A549 (cell line): ENCODE measurements around the gene OTOP3. TPM values are rescaled to one million over a fixed set of nuclear protein-coding genes. Genes with fewer than 3 reads are reported as not detected.
A peak's percentile ranks its signal among the peaks of the same experiment; 100 is the strongest.

Source experiments
- ATAC-seq, 2 experiments: fragments of 200-7000 bp in 1 of 2; fragments of >200 bp in 1 of 2; cut with Nextera tagmentation in 1 of 2; cut with Tn5 transposase in 1 of 2; 3 replicates each; pipeline versions ENCODE4 v1.8.0 to v1.9.1; 2018 to 2020; ENCODE audit warnings: mild to moderate bottlenecking in 1 of 2, moderate library complexity in 1 of 2
- CTCF ChIA-PET: fragments of 300-600 bp; sonication (Branson Sonifier 250); formaldehyde crosslinking; extraction: SDS; loops from one replicate; lab custom pipeline; 2021; ENCODE audit warnings: antibody characterized with exemption, inconsistent platforms; lab: Yijun Ruan, JAX
- POLR2A ChIA-PET: fragments of 350-600 bp; formaldehyde crosslinking; extraction: SDS; loops from one replicate; lab custom pipeline; 2021; ENCODE audit warnings: antibody characterized with exemption, inconsistent platforms; lab: Yijun Ruan, JAX
- DNase-seq, 2 experiments: peaks; one replicate each; pipeline versions ENCODE4 v3.0.0 to v3.0.0-alpha.2; 2011 to 2016; ENCODE audit warnings: low read depth in 1 of 2, low spot score in 1 of 2
- FAIRE-seq: peaks from 2 replicates; lab custom pipeline; 2011; peaks lifted over from hg19 to GRCh38; lab: Jason Lieb, UNC
- H3K27ac ChIP-seq, 2 experiments: fragments of >200 bp; sonication (Bioruptor Twin); formaldehyde crosslinking; 3 replicates each; pipeline ENCODE4 v1.5.1; 2016 to 2017
- H3K4me1 ChIP-seq: fragments of >200 bp; sonication (Bioruptor Twin); formaldehyde crosslinking; 3 replicates; pipeline ENCODE4 v1.6.1; 2016
- H3K4me2 ChIP-seq: fragments of >200 bp; sonication (Bioruptor Twin); formaldehyde crosslinking; 3 replicates; pipeline ENCODE4 v1.6.1; 2016
- H3K4me3 ChIP-seq: fragments of >200 bp; sonication (Bioruptor Twin); formaldehyde crosslinking; 3 replicates; pipeline ENCODE4 v1.5.1; 2016
- H3K9me3 ChIP-seq: fragments of >200 bp; sonication (Bioruptor Twin); formaldehyde crosslinking; 3 replicates; pipeline ENCODE4 v1.6.1; 2016
- CBX8 ChIP-seq: fragments of 200-600 bp; sonication (generic); IDR thresholded peaks from 2 replicates; pipeline ENCODE4 v1.6.1; 2016
- EHMT2 ChIP-seq: fragments of 200-600 bp; sonication (generic); IDR thresholded peaks from 2 replicates; pipeline ENCODE4 v1.6.1; 2016; ENCODE audit warnings: antibody characterized with exemption, low read depth, mild to moderate bottlenecking, moderate library complexity
- FOSB ChIP-seq: fragments of 250-450 bp; sonication (Bioruptor Pico); IDR thresholded peaks from 2 replicates; pipeline ENCODE4 v1.5.0; 2020; ENCODE audit warnings: mild to moderate bottlenecking, moderate library complexity
- FOSL2 ChIP-seq, 2 experiments: fragments of 450-650 bp in 1 of 2; fragments of >200 bp in 1 of 2; sonication (Bioruptor Twin) in 1 of 2; formaldehyde crosslinking; IDR thresholded peaks; 2 replicates each; pipeline versions ENCODE4 v1.5.0 to v1.6.1; 2016 to 2020; ENCODE audit warnings: mild to moderate bottlenecking in 1 of 2, moderate library complexity in 1 of 2
- HOXB13 ChIP-seq: fragments of 250-450 bp; sonication (Bioruptor Pico); IDR thresholded peaks from 2 replicates; pipeline ENCODE4 v1.5.0; 2020; ENCODE audit warnings: low read depth, mild to moderate bottlenecking, moderate library complexity
- KDM1A ChIP-seq: fragments of 200-600 bp; sonication (generic); IDR thresholded peaks from 2 replicates; pipeline ENCODE4 v1.6.1; 2016; ENCODE audit warnings: low read depth, mild to moderate bottlenecking
- KDM5A ChIP-seq: fragments of 200-600 bp; sonication (generic); IDR thresholded peaks from 2 replicates; pipeline ENCODE4 v1.6.1; 2016; ENCODE audit warnings: antibody characterized with exemption, mild to moderate bottlenecking
- MYC ChIP-seq: IDR thresholded peaks from 2 replicates; pipeline ENCODE4 v1.6.1; 2012; ENCODE audit warnings: mild to moderate bottlenecking, inconsistent platforms, low read length, improper control_type of control experiment, borderline replicate concordance
- PBX3 ChIP-seq: IDR thresholded peaks from 2 replicates; pipeline ENCODE4 v1.6.1; 2012
- POLR2AphosphoS2 ChIP-seq: conservative IDR thresholded peaks from 2 replicates; pipeline ENCODE4 v1.6.1; 2012; ENCODE audit warnings: low read length, improper control_type of control experiment, inconsistent platforms
- REST ChIP-seq: fragments of 200-600 bp; sonication (generic); IDR thresholded peaks from 2 replicates; pipeline ENCODE4 v1.6.1; 2016; ENCODE audit warnings: antibody characterized with exemption, mild to moderate bottlenecking, moderate library complexity
- RFX5 ChIP-seq: fragments of 450-650 bp; IDR thresholded peaks from 2 replicates; pipeline ENCODE4 v1.7.1; 2014; ENCODE audit warnings: antibody characterized with exemption, mild to moderate bottlenecking, moderate library complexity
- RNF2 ChIP-seq: fragments of 200-600 bp; sonication (generic); IDR thresholded peaks from 2 replicates; pipeline ENCODE4 v1.6.1; 2016; ENCODE audit warnings: low read depth, mild to moderate bottlenecking, antibody characterized with exemption, moderate library complexity, borderline replicate concordance
- TP53 ChIP-seq: fragments of 250-450 bp; sonication (Bioruptor Pico); IDR thresholded peaks from 2 replicates; pipeline ENCODE4 v1.5.0; 2021; ENCODE audit warnings: mild to moderate bottlenecking, moderate library complexity
- ZNF302 ChIP-seq: fragments of 250-450 bp; sonication (Bioruptor Pico); IDR thresholded peaks from 2 replicates; pipeline ENCODE4 v1.9.0; 2021; ENCODE audit warnings: inconsistent platforms, mild to moderate bottlenecking, moderate library complexity
- WGBS: methylation state at CpG from one replicate; pipeline ENCODE4 v1.1.6; 2017; ENCODE audit errors: missing lambda C conversion rate; 5-methylcytosine and 5-hydroxymethylcytosine counted together
- polyA plus RNA-seq, 4 experiments: library from polyadenylated mRNA; depleted of rRNA in 3 of 4; stranded (reverse); fragments of >200 nt; fragmentation: RNase III in 1 of 4; extraction: RNeasy Plus Mini Kit Qiagen cat#74134 plus additional on column Dnase treatment in 1 of 4; gene quantifications; 2 replicates in 3 of 4; 3 replicates in 1 of 4; pipeline ENCODE4 v1.2.3, GENCODE V29; 2011 to 2017

Gene OTOP3
- polyA plus RNA-seq, 2 of the 4 experiments (the other 2 are of a cell fraction), result not detected

- Histone ChIP-seq H3K9me3 (no peaks in the 10 kb centered on the region), H3K4me1 (peaks cover 8% of the 10 kb centered on the region; the same call in 2 of the 3 replicates), H3K4me2 (no peak overlapping the region)
- POLR2A ChIA-PET, result interaction anchor here (1.2 kb wide), 1 partner anchor 9 kb away, joined by 3 read pairs; no protein-coding TSS in a partner anchor
- FAIRE-seq (no peak), DNase-seq (no peak)
- 77% methylated on average over 2 of the region's 3 CpGs for WGBS
- TF ChIP-seq FOSL2 (IDR thresholded peaks at IDR 0.05) (no peak), FOSL2 (CRISPR knock-in tag; IDR thresholded peaks at IDR 0.05) (no peak), MYC (no peak), KDM1A (no peak), HOXB13 (CRISPR knock-in tag) (no peak), POLR2AphosphoS2 (no peak), FOSB (CRISPR knock-in tag) (no peak), ZNF302 (CRISPR knock-in tag) (no peak)
- TF ChIP-seq, all 56 proteins: peak for 0
- Histone ChIP-seq H3K4me3 (no peak overlapping the region), H3K27ac (no peak overlapping the region)
- ATAC-seq, result no peak
- CTCF ChIA-PET, result interaction anchor here (7.1 to 42.0 kb wide), 2 partner anchors 13 to 22 kb away, joined by 89 to 1448 read pairs; partner anchors contain the start of genes HID1, OTOP2 and USH1G
Observed at GRCh38 chr17:74935048-74935447, 650 bp upstream of the OTOP3 start.

- no peak overlapping the region for H3K27ac ChIP-seq
- ChIA-PET POLR2A (no interaction called here), CTCF (interaction anchor here (0.9 to 42.3 kb wide), 4 partner anchors 4 to 178 kb away, joined by 4 to 1448 read pairs (median 726); partner anchors contain the start of genes HID1, MRPL58, OTOP2 and OTOP3)
- no peak overlapping the region for H3K4me3 ChIP-seq
- no peak for FAIRE-seq
- 46% methylated on average over 11 of the region's 12 CpGs for WGBS
- no peak for TF ChIP-seq KDM5A
- no peak for TF ChIP-seq HOXB13 (CRISPR knock-in tag)
- DNase-seq, result no peak
- H3K4me1 ChIP-seq, result peaks cover 4% of the 10 kb centered on the region; the same call in 2 of the 3 replicates
- no peaks in the 10 kb centered on the region for H3K9me3 ChIP-seq
- ATAC-seq, result no peak
- no peak overlapping the region for H3K4me2 ChIP-seq
Observed at GRCh38 chr17:74936470-74936799, 737 bp downstream of the OTOP3 start.

GRCh38 chr17:74937064-74938051, 1.7 kb downstream of the OTOP3 start:
- no peak for TF ChIP-seq PBX3
- peak; percentile 64; the same call in 1 of the 2 replicates for TF ChIP-seq EHMT2
- TF ChIP-seq CBX8, result no peak
- TF ChIP-seq FOSB (CRISPR knock-in tag), result no peak
- no peak for TF ChIP-seq TP53 (CRISPR knock-in tag)
- no peak for TF ChIP-seq RNF2
- TF ChIP-seq RFX5, result no peak
- peak; percentile 88 for TF ChIP-seq REST
- no peak for ATAC-seq
- ChIA-PET CTCF (interaction anchor here (0.9 to 42.3 kb wide), 4 partner anchors 4 to 177 kb away, joined by 4 to 1448 read pairs (median 726); partner anchors contain the start of genes HID1, MRPL58, OTOP2 and OTOP3), POLR2A (interaction anchor here (0.9 kb wide), 1 partner anchor 76 kb away, joined by 3 read pairs; no protein-coding TSS in a partner anchor)
- Histone ChIP-seq H3K4me2 (no peak overlapping the region), H3K4me1 (no peaks in the 10 kb centered on the region), H3K4me3 (no peak overlapping the region), H3K9me3 (no peaks in the 10 kb centered on the region), H3K27ac (no peak overlapping the region)
- 52% methylated on average over 11 of the region's 11 CpGs for WGBS
- no peak for FAIRE-seq
- DNase-seq, result no peak
